Upper lobe of right lung (tissue), 1 donor: ENCODE results near the gene OR2K2. TPM values are rescaled to one million over a fixed set of nuclear protein-coding genes. Genes with fewer than 3 reads are reported as not detected.

ENCODE experiments used
- ATAC-seq: fragments of 200-7000 bp; cut with Tn5 transposase; one replicate; pipeline ENCODE4 v1.9.1; 2020; ENCODE audit warnings: mild to moderate bottlenecking, moderate library complexity
- DNase-seq: peaks from one replicate; pipeline ENCODE4 v3.0.0-alpha.2; 2020
- H3K27ac ChIP-seq: fragments of 200-600 bp; one replicate; pipeline ENCODE4 v1.8.0; 2022
- H3K27me3 ChIP-seq: fragments of 200-600 bp; one replicate; pipeline ENCODE4 v1.8.0; 2022; ENCODE audit warnings: mild to moderate bottlenecking
- H3K36me3 ChIP-seq: fragments of 200-600 bp; one replicate; pipeline ENCODE4 v1.8.0; 2022
- H3K4me1 ChIP-seq: fragments of 200-600 bp; one replicate; pipeline ENCODE4 v1.8.0; 2022
- H3K4me3 ChIP-seq: fragments of 200-600 bp; one replicate; pipeline ENCODE4 v1.8.0; 2022; ENCODE audit warnings: mild to moderate bottlenecking
- H3K9me3 ChIP-seq: fragments of 200-600 bp; one replicate; pipeline ENCODE4 v1.8.0; 2022
- intact Hi-C: fragments of 100-400 bp; cut with DNase I; formaldehyde crosslinking; loops from one replicate; pipeline ENCODE4 v1.11.0; 2022
- total RNA-seq: library from RNA; stranded (reverse); fragmentation: NEBNext Ultra II Directional; extraction: Animal tissue kit (Norgen Biotek cat#: 25700); gene quantifications from one replicate; pipeline ENCODE4 v1.2.1, GENCODE V29; 2021
- TF ChIP-seq, protein P1 (sequence below): fragments of 200-600 bp; IDR thresholded peaks from one replicate; pipeline ENCODE4 v1.8.0; 2022; ENCODE audit warnings: antibody characterized with exemption
- donor health status: DM: no; HTN: yes; CAD: no; lungs with severe emphysema.

The OR2K2 gene
- total RNA-seq, 1 donor from 2014 or later: not detected

DNA sequence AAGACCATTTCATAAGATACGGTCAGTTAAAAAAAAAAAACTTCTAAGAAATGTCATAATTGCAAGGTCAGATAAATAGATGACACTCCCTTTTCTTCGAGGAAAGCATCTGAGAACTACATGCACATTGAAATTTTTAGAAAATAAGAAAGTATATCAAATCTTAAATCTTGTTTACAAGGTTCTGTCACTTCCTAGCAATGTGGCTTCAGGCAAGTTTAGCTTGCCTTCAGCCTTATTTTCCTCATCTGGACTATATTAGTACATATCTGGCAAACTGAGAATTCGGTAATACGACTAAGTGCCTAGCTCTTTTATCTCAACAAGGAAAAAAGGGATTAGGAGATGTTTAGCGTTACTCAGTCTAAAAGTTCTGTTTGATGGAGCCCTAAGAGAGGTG is 32.5 kb upstream of the OR2K2 start:
- H3K4me1 ChIP-seq: no peaks in the 10 kb centered on the region
- no peak for DNase-seq
- no peak for ATAC-seq
- peaks cover 76% of the 10 kb centered on the region for H3K36me3 ChIP-seq
- H3K27ac ChIP-seq: no peak overlapping the region
- no peaks in the 10 kb centered on the region for H3K27me3 ChIP-seq
- TF ChIP-seq, protein P1, sequence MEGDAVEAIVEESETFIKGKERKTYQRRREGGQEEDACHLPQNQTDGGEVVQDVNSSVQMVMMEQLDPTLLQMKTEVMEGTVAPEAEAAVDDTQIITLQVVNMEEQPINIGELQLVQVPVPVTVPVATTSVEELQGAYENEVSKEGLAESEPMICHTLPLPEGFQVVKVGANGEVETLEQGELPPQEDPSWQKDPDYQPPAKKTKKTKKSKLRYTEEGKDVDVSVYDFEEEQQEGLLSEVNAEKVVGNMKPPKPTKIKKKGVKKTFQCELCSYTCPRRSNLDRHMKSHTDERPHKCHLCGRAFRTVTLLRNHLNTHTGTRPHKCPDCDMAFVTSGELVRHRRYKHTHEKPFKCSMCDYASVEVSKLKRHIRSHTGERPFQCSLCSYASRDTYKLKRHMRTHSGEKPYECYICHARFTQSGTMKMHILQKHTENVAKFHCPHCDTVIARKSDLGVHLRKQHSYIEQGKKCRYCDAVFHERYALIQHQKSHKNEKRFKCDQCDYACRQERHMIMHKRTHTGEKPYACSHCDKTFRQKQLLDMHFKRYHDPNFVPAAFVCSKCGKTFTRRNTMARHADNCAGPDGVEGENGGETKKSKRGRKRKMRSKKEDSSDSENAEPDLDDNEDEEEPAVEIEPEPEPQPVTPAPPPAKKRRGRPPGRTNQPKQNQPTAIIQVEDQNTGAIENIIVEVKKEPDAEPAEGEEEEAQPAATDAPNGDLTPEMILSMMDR: no peak
- H3K4me3 ChIP-seq: no peak overlapping the region
- intact Hi-C loops: no loop called here
- H3K9me3 ChIP-seq: no peaks in the 10 kb centered on the region

GRCh38 chr9:111360881-111361280 is 30.9 kb upstream of the OR2K2 start:
- ATAC-seq (no peak), DNase-seq (no peak)
- Histone ChIP-seq H3K9me3 (no peaks in the 10 kb centered on the region), H3K27me3 (no peaks in the 10 kb centered on the region), H3K4me1 (no peaks in the 10 kb centered on the region), H3K36me3 (peaks cover 59% of the 10 kb centered on the region), H3K4me3 (no peak overlapping the region), H3K27ac (no peak overlapping the region)
- TF ChIP-seq, protein P1: no peak
- intact Hi-C loops: no loop called here

DNA sequence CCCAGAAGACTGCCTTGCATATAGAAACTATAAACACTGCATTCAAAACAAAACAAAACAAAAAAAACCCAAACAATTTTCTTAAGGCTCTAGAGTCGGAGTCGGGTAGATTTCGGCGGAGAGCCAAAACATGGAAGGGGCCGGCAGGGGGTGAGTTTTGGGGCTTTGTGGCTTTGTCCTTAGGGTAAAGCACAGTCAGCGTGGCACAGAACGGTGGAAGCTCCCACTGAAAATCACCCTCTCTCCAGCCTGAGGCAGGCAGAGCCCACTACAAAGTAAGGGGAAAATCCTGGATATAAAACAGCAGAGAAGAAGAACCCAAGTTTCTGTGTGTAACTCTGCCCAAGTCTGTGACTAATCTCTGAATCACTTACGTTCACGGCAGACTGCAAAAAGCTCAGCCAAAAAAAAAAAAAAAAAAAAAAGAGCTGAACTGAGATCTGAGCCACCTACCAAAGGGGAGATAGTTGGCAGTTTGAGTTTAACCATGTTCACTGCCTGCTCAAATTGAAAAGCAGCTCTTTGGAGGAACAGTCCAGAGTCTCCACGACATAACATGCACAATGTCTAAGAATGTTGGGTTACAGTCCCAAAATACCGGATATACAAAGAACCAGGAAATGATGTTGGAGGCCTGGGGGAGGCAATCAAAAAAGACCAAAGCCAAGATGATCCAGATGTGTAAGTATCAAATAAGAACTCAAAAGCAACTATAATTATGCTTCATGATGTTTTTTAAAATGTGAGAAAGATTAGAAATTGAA is 26.6 kb upstream of the OR2K2 start:
- H3K4me1 ChIP-seq: no peaks in the 10 kb centered on the region
- TF ChIP-seq, protein P1: no peak
- intact Hi-C loops: no loop called here
- H3K27ac ChIP-seq: no peak overlapping the region
- DNase-seq (no peak), ATAC-seq (no peak)
- H3K27me3 ChIP-seq: no peaks in the 10 kb centered on the region
- H3K36me3 ChIP-seq: peaks cover 17% of the 10 kb centered on the region
- no peaks in the 10 kb centered on the region for H3K9me3 ChIP-seq
- H3K4me3 ChIP-seq: no peak overlapping the region

DNA sequence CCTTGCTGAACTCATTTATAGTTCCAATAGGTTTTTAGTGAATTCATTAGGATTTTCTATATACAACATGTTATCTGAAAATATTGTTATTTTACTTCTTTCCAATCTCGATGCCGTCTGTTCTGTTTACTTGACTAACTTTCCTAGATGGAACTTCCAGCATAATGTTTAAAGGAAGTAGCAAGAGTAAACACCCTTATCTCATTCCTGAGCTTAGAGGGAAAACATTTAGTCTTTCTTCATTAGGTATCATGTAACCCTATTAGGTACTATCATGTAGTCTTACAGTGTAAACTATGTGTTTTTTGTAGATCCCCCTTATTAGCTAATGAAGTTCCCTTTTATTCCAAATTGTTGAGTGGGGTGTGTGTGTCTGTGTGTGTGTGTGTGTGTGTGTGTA is 22.5 kb upstream of the OR2K2 start:
- TF ChIP-seq, protein P1: no peak
- Histone ChIP-seq H3K4me3 (no peak overlapping the region), H3K36me3 (no peaks in the 10 kb centered on the region), H3K27ac (no peak overlapping the region), H3K27me3 (no peaks in the 10 kb centered on the region), H3K9me3 (no peaks in the 10 kb centered on the region), H3K4me1 (no peaks in the 10 kb centered on the region)
- no peak for ATAC-seq
- intact Hi-C loops: no loop called here
- DNase-seq: no peak

- Histone ChIP-seq H3K27me3 (no peaks in the 10 kb centered on the region), H3K36me3 (no peaks in the 10 kb centered on the region), H3K4me3 (no peak overlapping the region), H3K9me3 (no peaks in the 10 kb centered on the region), H3K27ac (no peak overlapping the region), H3K4me1 (no peaks in the 10 kb centered on the region)
- TF ChIP-seq, protein P1: no peak
- ATAC-seq (no peak), DNase-seq (no peak)
- intact Hi-C loops: no loop called here
Observed at GRCh38 chr9:111350556-111350955, 20.5 kb upstream of the OR2K2 start.
